GM10248 (cell line): ENCODE measurements around the gene ASPHD2.

Experiments used
- CTCF ChIA-PET: fragments of 300-600 bp; sonication (Branson Sonifier 250); formaldehyde crosslinking; extraction: SDS; loops from one replicate; lab custom pipeline; 2021; ENCODE audit warnings: antibody characterized with exemption; lab: Yijun Ruan, JAX
- POLR2A ChIA-PET: fragments of 350-650 bp; sonication (Branson Sonifier 250); formaldehyde crosslinking; extraction: SDS; loops from one replicate; lab custom pipeline; 2020; ENCODE audit warnings: antibody characterized with exemption; lab: Yijun Ruan, JAX
- DNase-seq: peaks from one replicate; pipeline ENCODE4 v3.0.0; 2012; ENCODE audit errors: extremely low spot score
- CTCF ChIP-seq: IDR thresholded peaks from 2 replicates; pipeline ENCODE4 v1.5.1; 2012; ENCODE audit warnings: mild to moderate bottlenecking, low read depth; ENCODE audit errors: extremely low read depth, missing control alignments, control extremely low read depth

The ASPHD2 gene

GRCh38 chr22:26481112-26481693, 52.1 kb downstream of the ASPHD2 start:
- ChIA-PET CTCF (interaction anchor here (0.8 to 5.5 kb wide), 6 partner anchors 10 to 184 kb away, joined by 3 to 28 read pairs (median 4); no protein-coding TSS in a partner anchor), POLR2A (interaction anchor here (1.1 kb wide), 1 partner anchor 9 kb away, joined by 3 read pairs; no protein-coding TSS in a partner anchor)
- no peak for TF ChIP-seq CTCF
- DNase-seq = no peak

DNA sequence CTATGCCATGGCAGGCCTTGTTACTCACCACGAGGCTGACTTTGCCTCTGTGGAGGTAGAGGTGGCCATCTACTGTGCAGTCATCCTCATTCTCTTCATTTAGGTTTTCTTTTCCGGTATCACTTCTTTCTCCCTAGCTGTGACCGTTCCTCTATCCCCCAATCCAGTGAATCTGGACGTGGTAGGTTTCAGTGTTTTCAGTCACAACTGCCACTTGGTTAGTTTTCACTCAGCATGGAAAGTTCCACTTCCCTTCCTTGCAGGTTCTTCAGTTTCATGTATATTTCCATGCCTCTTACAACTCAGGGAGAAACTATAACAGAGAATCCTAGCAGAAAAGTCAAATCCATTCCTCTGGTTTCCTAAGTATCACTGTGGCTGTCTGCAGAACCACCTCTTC, 52.6 kb downstream of the ASPHD2 start:
- CTCF ChIA-PET = interaction anchor here (0.8 to 5.5 kb wide), 7 partner anchors 9 to 183 kb away, joined by 3 to 28 read pairs (median 4); no protein-coding TSS in a partner anchor
- TF ChIP-seq CTCF = no peak
- POLR2A ChIA-PET = interaction anchor here (1.1 kb wide), 1 partner anchor 9 kb away, joined by 3 read pairs; no protein-coding TSS in a partner anchor
- DNase-seq = no peak

GRCh38 chr22:26482161-26482560, 53.1 kb downstream of the ASPHD2 start:
- CTCF ChIA-PET = interaction anchor here (1.1 to 5.5 kb wide), 5 partner anchors 21 to 183 kb away, joined by 3 to 28 read pairs (median 5); no protein-coding TSS in a partner anchor
- no peak for TF ChIP-seq CTCF
- no peak for DNase-seq
- POLR2A ChIA-PET = no interaction called here

GRCh38 chr22:26483043-26483438, 54.0 kb downstream of the ASPHD2 start:
- ChIA-PET POLR2A (interaction anchor here (0.6 kb wide), 1 partner anchor 128 kb away, joined by 3 read pairs; no protein-coding TSS in a partner anchor), CTCF (interaction anchor here (1.4 to 5.5 kb wide), 6 partner anchors 12 to 118 kb away, joined by 3 to 28 read pairs (median 4); no protein-coding TSS in a partner anchor)
- no peak for DNase-seq
- no peak for TF ChIP-seq CTCF

- ChIA-PET CTCF (interaction anchor here (0.9 to 5.5 kb wide), 8 partner anchors 9 to 183 kb away, joined by 3 to 28 read pairs (median 4); no protein-coding TSS in a partner anchor), POLR2A (interaction anchor here (0.6 to 1.0 kb wide), 2 partner anchors 54 to 127 kb away, joined by 3 read pairs; no protein-coding TSS in a partner anchor)
- DNase-seq = peak; percentile 94
- TF ChIP-seq CTCF = no peak
These were observed 54.6 kb downstream of the ASPHD2 start, which contains the start of the genes HPS4 and SRRD for GRCh38 chr22:26483439-26484359. HPS4 (minus strand) TSS chr22:26483783; CDS start chr22:26481762, 2,021 bp downstream. SRRD (plus strand) TSS chr22:26483877; CDS start chr22:26483891, 14 bp downstream.

DNA sequence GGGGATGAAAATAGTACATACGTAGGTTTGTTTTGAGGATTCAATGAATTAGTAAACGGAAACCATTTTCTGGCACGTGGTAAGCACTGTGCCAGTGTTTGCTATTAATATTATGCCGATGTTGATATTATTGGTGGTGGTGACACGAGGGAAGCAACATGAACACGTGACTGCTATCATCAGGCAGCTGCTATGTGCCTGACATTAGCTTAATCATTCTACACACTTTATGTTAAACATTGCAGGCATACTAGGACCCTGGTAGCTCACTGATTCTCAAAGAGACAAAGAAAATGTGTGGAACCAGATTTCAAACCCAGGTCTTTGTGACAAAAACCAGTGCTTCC, 55.3 kb downstream of the ASPHD2 start:
- no peak for DNase-seq
- ChIA-PET CTCF (interaction anchor here (0.9 to 5.5 kb wide), 8 partner anchors 9 to 183 kb away, joined by 3 to 28 read pairs (median 4); no protein-coding TSS in a partner anchor), POLR2A (interaction anchor here (1.0 kb wide), 1 partner anchor 55 kb away, joined by 3 read pairs; no protein-coding TSS in a partner anchor)
- TF ChIP-seq CTCF = no peak
